Measurements from ENCODE around the gene BCAP31. TPM values are rescaled to one million over a fixed set of nuclear protein-coding genes. Genes with fewer than 3 reads are reported as not detected.

The BCAP31 gene
- total RNA-seq, 4 donors from 2014 or later: 76.1 to 125 (median 104) TPM

DNA sequence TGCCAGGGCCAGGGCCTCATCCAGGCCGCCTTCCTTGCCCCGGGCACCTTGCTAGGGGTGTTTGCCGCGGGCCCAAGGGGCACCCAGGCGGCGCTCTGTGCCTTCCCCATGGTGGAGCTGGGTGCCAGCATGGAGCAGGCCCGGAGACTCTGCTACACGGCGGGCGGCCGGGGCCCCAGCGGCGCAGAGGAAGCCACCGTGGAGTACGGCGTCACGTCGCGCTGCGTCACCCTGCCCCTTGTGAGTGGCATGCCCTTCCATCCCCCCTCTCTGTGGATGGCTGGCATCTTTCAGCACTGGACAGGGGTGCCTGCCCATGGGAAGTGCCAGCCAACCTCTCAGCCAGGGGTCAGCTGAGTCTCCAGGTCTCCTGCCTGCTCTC, 43.5 kb upstream of the BCAP31 start:
- peaks cover 0 to 36% (median 4%) of the 10 kb centered on the region in 3 donors for H3K4me1 ChIP-seq
- peak overlapping the region in 1 of 4 donors; percentile 59 for H3K27ac ChIP-seq
- ATAC-seq: no peak
- H3K4me3 ChIP-seq: peak overlapping the region in 1 of 2 donors; percentile 46
- 90% methylated on average over 2 of the region's 20 CpGs; no CpG with 5 or more reads in 1 of the 2 donors for WGBS, 2 donors (ENCODE audit: low coverage in 1 of 2)
- peaks cover 0 to 44% of the 10 kb centered on the region in 2 donors for H3K36me3 ChIP-seq
- TF ChIP-seq POLR2A (IDR thresholded peaks at IDR 0.05) (no peak), EP300 (IDR thresholded peaks at IDR 0.05) (no peak), POLR2AphosphoS5 (IDR thresholded peaks at IDR 0.05) (no peak)
- TF ChIP-seq, protein P1, sequence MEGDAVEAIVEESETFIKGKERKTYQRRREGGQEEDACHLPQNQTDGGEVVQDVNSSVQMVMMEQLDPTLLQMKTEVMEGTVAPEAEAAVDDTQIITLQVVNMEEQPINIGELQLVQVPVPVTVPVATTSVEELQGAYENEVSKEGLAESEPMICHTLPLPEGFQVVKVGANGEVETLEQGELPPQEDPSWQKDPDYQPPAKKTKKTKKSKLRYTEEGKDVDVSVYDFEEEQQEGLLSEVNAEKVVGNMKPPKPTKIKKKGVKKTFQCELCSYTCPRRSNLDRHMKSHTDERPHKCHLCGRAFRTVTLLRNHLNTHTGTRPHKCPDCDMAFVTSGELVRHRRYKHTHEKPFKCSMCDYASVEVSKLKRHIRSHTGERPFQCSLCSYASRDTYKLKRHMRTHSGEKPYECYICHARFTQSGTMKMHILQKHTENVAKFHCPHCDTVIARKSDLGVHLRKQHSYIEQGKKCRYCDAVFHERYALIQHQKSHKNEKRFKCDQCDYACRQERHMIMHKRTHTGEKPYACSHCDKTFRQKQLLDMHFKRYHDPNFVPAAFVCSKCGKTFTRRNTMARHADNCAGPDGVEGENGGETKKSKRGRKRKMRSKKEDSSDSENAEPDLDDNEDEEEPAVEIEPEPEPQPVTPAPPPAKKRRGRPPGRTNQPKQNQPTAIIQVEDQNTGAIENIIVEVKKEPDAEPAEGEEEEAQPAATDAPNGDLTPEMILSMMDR (IDR thresholded peaks at IDR 0.05): no peak
- H3K27me3 ChIP-seq: no peaks in the 10 kb centered on the region
- no peaks in the 10 kb centered on the region for H3K9me3 ChIP-seq

GRCh38 chrX:153766871-153767673, 42.9 kb upstream of the BCAP31 start:
- WGBS, 2 donors (ENCODE audit: low coverage in 1 of 2): 80 to 82% methylated on average over 2 to 5 of the region's 56 CpGs
- Histone ChIP-seq H3K27ac (peak overlapping the region in 2 of 4 donors; percentile 59 to 78), H3K4me3 (peak overlapping the region in 1 of 2 donors; percentile 46), H3K4me1 (peaks cover 0 to 36% (median 4%) of the 10 kb centered on the region in 3 donors), H3K27me3 (no peaks in the 10 kb centered on the region), H3K36me3 (peaks cover 0 to 38% of the 10 kb centered on the region in 2 donors), H3K9me3 (no peaks in the 10 kb centered on the region)
- ATAC-seq: no peak
- TF ChIP-seq EP300 (IDR thresholded peaks at IDR 0.05) (no peak), POLR2A (IDR thresholded peaks at IDR 0.05) (no peak), POLR2AphosphoS5 (IDR thresholded peaks at IDR 0.05) (no peak)
- TF ChIP-seq, protein P1 (IDR thresholded peaks at IDR 0.05): no peak

DNA sequence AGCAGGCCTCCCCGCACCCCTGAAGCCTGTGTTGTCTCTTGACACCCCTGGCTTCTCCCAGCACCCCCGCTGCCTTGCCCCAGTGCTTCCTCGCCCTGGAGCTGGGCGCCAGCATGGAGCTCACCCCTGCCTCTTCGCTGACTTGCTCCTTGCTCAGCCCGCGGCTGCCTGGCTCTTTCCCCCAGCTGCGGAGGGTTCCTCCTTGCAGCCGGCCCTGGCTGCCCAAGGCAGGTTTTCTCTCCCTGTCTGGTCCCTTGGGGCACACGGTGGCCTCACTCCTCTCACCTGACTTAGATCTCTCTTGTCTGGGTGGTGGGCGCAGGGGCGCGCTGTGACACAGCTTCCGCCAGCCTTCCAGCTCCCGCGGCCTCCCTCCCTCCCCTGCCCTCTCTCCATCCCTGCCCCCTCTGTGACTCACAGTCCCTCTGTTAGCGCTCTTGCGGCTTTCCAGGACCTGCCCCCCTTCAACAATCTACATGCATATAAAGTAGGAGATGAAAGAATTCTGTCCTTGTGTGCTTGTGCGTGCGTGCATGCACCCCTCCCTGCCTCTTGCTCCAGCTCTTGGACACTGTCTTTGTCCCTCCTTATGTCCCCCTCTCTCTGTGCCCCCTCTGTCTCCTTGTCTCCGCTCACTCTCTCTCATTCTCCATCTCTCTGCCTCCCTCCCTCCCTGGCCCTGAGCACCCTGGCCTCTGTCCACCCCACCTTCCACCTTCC, 42.1 kb upstream of the BCAP31 start:
- Histone ChIP-seq H3K27ac (peak overlapping the region; percentile 1 to 83 (median 78)), H3K36me3 (peaks cover 0 to 30% of the 10 kb centered on the region in 2 donors), H3K4me1 (peaks cover 0 to 36% (median 4%) of the 10 kb centered on the region in 3 donors), H3K4me3 (peak overlapping the region; percentile 33 to 46), H3K27me3 (no peaks in the 10 kb centered on the region), H3K9me3 (no peaks in the 10 kb centered on the region)
- peak; percentile 45 for ATAC-seq
- WGBS, 2 donors (ENCODE audit: low coverage in 1 of 2): 0 to 61% methylated on average over 3 to 13 of the region's 21 CpGs
- TF ChIP-seq, protein P1 (IDR thresholded peaks at IDR 0.05): no peak
- TF ChIP-seq EP300 (IDR thresholded peaks at IDR 0.05) (no peak), POLR2A (IDR thresholded peaks at IDR 0.05) (no peak), POLR2AphosphoS5 (IDR thresholded peaks at IDR 0.05) (no peak)

DNA sequence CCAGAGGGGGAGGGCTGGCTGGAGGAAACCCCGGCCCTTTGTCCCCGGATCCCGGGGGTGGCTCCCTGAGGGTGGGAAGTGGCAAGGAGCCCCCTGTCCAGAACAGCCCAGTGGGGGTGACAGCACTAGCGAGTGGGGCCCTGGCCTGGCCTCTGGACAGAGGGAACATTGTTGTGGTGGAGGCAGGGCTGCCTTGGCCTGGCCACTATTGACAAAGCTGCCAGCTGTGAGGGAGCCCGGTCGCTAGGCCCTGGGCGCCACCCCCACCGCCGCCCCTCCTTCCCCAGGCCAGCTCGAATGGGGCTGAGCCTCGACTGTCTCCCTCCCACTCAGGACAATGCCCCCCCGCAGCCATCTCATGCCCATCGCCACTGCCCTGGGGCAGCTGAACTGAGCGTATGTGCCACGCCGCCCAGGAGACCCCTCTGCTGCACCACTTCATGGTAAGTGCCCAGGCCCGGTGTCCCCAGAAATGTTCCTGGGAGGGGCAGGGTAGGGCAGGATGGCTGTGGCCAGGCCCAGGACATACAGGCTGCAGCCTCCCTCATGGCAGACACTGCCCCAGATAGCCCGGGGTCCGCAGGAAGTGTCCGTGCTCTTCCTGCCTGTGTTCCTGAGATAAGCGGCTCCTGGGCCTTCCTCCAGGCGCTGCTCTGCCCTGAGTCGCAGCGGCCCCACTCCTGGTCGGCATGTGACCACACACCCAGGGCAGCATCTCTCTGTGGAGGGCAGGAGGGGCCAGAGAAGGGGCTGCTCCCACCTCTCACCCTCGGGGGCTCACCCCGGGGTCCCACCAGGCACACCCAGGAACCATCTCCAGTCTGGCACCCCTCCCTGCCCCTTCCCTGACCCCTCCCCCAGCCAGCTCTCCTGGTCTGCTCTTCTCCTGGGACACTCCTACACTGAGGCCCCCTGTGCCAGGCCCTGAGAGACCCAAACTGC, 41.2 kb upstream of the BCAP31 start:
- 80% methylated on average over 1 of the region's 27 CpGs; no CpG with 5 or more reads in 1 of the 2 donors for WGBS, 2 donors (ENCODE audit: low coverage in 1 of 2)
- TF ChIP-seq POLR2A (IDR thresholded peaks at IDR 0.05) (no peak), EP300 (IDR thresholded peaks at IDR 0.05) (no peak), POLR2AphosphoS5 (IDR thresholded peaks at IDR 0.05) (no peak)
- TF ChIP-seq, protein P1 (IDR thresholded peaks at IDR 0.05): no peak
- Histone ChIP-seq H3K9me3 (no peaks in the 10 kb centered on the region), H3K27me3 (no peaks in the 10 kb centered on the region), H3K4me1 (peaks cover 0 to 36% (median 4%) of the 10 kb centered on the region in 3 donors), H3K36me3 (peaks cover 0 to 22% of the 10 kb centered on the region in 2 donors), H3K4me3 (peak overlapping the region; percentile 33 to 46), H3K27ac (peak overlapping the region; percentile 15 to 83 (median 78))
- ATAC-seq: peak; percentile 4

Data from gastroesophageal sphincter (tissue), 4 donors.